Measurements from ENCODE around the gene ZMYND11. TPM values are rescaled to one million over a fixed set of nuclear protein-coding genes. Genes with fewer than 3 reads are reported as not detected.

The ZMYND11 gene
- total RNA-seq (2014; rRNA removed; shearing (Covaris generic)) = 71.5 and 88.5 TPM in 2 replicates

DNA sequence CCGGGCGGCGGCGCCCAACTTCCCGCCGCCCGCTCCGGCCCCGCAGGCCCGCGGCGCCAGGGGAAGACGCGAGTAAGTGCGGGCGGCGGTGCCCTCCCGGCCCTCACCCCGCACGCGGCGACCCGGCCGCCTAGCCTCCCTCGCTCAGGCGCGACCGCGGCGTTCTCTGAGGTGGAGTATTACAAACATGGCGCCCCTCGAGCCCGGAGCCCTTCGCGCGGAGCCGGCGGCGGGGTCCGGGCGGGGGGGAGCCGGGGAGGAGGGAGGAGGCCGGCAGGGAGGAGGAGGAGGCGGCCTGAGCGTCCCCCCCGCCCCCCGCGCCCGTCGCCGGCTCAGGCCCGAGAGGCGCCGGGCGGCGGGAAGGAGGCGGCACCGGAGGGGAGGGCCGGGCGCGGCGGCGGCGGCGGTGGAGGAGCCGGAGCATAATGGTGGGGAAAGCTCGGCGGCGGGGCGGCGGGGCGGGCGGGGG lies at the start of gene ZMYND11:
TSS of gene ZMYND11 (plus strand) at position 324 of the 469 bp plus-strand sequence. CDS start 44,558 bp downstream, outside the sequence.
- H3K36me3 ChIP-seq = peaks cover 9% of the 10 kb centered on the region
- peak; percentile 44 to 63 for DNase-seq (ENCODE audit: low read depth in 1 of 2, low spot score in 2 of 2)
- peak within 1 kb of the TSS; percentile 95 for H3K4me3 ChIP-seq
- H3K4me1 ChIP-seq (replicated peaks) = peaks cover 34% of the 10 kb centered on the region
- H3K27me3 ChIP-seq (replicated peaks) = no peaks in the 10 kb centered on the region
- H3K27ac ChIP-seq = peak within 1 kb of the TSS; percentile 95
- no peaks in the 10 kb centered on the region for H3K9me3 ChIP-seq (replicated peaks)

- no peaks in the 10 kb centered on the region for H3K36me3 ChIP-seq
Observed at GRCh38 chr10:86031-86430, 49.2 kb upstream of the ZMYND11 start.

DNA sequence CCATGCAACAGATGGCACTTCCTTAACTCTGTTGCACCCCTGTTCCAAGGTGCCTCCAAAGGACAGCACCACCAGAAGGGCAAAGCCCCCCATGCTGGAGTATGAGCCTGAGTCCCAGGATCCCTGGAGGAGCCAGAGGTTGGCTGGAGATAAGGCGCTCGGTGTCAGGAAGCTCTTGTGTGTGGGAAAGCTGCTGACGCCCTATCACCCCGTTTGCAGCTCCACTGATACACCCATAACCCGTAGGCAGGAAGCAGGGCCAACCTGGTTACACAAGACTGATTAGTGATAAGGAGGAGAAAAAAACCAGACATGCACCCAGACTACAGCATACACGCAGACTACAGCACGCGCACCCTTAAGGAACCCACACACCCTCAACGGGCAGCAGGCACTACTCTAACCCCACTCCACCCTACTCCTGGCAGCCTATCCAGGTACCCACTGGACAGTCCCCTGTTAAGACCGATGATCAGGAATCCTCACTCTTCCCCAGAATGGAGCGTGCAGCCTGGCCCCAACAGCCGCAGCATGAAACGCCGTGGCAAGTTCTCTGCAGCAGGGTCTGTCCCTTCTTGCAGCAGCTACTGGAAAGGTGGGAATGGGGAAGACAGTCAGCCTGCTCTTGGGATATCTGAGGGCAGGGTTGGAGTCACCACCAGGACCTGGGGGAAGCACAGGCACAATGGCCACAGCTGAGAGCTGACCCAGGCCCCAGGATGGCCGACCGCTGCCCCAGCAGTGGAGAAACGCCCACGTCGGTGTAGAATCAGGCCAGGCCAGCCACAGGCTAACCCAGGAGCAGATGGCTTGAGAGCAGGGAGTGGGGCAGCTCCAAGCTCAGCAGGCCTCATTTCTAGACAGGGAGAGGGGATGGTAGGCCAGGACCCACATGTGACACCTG lies 47.8 kb upstream of the ZMYND11 start:
- Histone ChIP-seq H3K4me3 (no peak overlapping the region), H3K4me1 (replicated peaks) (no peaks in the 10 kb centered on the region), H3K9me3 (replicated peaks) (no peaks in the 10 kb centered on the region), H3K27ac (no peak overlapping the region), H3K27me3 (replicated peaks) (peaks cover 9% of the 10 kb centered on the region), H3K36me3 (no peaks in the 10 kb centered on the region)
- DNase-seq (ENCODE audit: low read depth in 1 of 2, low spot score in 2 of 2) = no peak

More at GRCh38 chr10:86031-86430, 49.2 kb upstream of the ZMYND11 start:
- no peaks in the 10 kb centered on the region for H3K9me3 ChIP-seq (replicated peaks)
- H3K27me3 ChIP-seq (replicated peaks) = peaks cover 9% of the 10 kb centered on the region
- no peak overlapping the region for H3K4me3 ChIP-seq
- no peak overlapping the region for H3K27ac ChIP-seq
- DNase-seq (ENCODE audit: low read depth in 1 of 2, low spot score in 2 of 2) = no peak
- no peaks in the 10 kb centered on the region for H3K4me1 ChIP-seq (replicated peaks)

DNA sequence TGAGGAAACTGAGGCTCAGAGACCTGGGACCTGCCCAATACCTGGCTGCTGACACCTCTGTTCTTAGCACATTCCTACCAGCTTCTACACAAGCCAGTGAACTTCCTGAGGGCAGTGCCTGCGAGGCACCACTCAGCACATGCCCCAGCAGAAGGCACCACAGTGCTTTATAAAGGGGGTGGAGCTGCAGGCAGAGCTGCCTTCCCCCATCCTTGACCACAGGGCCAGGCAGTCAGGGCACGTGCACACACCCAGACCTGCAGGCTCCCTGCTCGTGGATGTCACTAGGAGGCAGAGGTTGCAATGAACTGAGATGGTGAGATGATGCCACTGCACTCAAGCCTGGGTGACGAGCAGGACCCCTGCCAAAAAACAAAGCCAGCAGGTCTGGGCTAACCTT lies 47.0 kb upstream of the ZMYND11 start:
- no peaks in the 10 kb centered on the region for H3K9me3 ChIP-seq (replicated peaks)
- H3K27ac ChIP-seq = no peak overlapping the region
- H3K4me3 ChIP-seq = no peak overlapping the region
- H3K27me3 ChIP-seq (replicated peaks) = peaks cover 9% of the 10 kb centered on the region
- no peaks in the 10 kb centered on the region for H3K36me3 ChIP-seq
- no peaks in the 10 kb centered on the region for H3K4me1 ChIP-seq (replicated peaks)
- DNase-seq (ENCODE audit: low read depth in 1 of 2, low spot score in 2 of 2) = no peak

DNA sequence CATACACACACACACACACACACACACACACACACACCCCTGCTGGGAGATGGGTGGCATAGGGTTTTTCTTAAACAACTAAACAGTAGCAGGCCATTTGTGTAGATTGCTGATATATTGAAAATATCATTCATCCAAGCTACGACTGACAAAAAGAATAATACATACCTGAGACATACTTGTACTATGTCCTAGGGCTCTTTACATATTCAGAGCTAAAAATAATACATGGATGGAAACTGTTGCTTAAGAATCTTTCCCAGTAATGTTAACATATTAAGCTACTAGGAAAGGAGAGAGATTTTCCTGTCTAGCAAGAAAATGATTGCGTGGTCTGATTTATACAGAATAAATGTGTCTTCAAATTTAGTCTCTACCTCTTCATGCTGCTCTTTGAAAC lies 46.0 kb upstream of the ZMYND11 start:
- Histone ChIP-seq H3K27me3 (replicated peaks) (peaks cover 12% of the 10 kb centered on the region), H3K4me1 (replicated peaks) (no peaks in the 10 kb centered on the region), H3K27ac (no peak overlapping the region), H3K36me3 (no peaks in the 10 kb centered on the region), H3K4me3 (no peak overlapping the region), H3K9me3 (replicated peaks) (no peaks in the 10 kb centered on the region)
- DNase-seq (ENCODE audit: low read depth in 1 of 2, low spot score in 2 of 2) = no peak

GRCh38 chr10:90161-90560 lies 45.1 kb upstream of the ZMYND11 start:
- H3K27ac ChIP-seq = no peak overlapping the region
- no peaks in the 10 kb centered on the region for H3K4me1 ChIP-seq (replicated peaks)
- H3K27me3 ChIP-seq (replicated peaks) = peaks cover 10% of the 10 kb centered on the region; the same call in 1 of the 2 replicates
- no peak for DNase-seq (ENCODE audit: low read depth in 1 of 2, low spot score in 2 of 2)
- peaks cover 6% of the 10 kb centered on the region for H3K9me3 ChIP-seq (replicated peaks)
- no peak overlapping the region for H3K4me3 ChIP-seq
- no peaks in the 10 kb centered on the region for H3K36me3 ChIP-seq

GRCh38 chr10:91313-91712 lies 43.9 kb upstream of the ZMYND11 start:
- Histone ChIP-seq H3K4me1 (replicated peaks) (no peaks in the 10 kb centered on the region), H3K9me3 (replicated peaks) (peaks cover 13% of the 10 kb centered on the region), H3K27ac (no peak overlapping the region), H3K36me3 (no peaks in the 10 kb centered on the region), H3K27me3 (replicated peaks) (peaks cover 10% of the 10 kb centered on the region; the same call in 1 of the 2 replicates), H3K4me3 (no peak overlapping the region)
- no peak for DNase-seq (ENCODE audit: low read depth in 1 of 2, low spot score in 2 of 2)

- DNase-seq (ENCODE audit: low read depth in 1 of 2, low spot score in 2 of 2) = no peak
- no peaks in the 10 kb centered on the region for H3K36me3 ChIP-seq
- peaks cover 10% of the 10 kb centered on the region; the same call in 1 of the 2 replicates for H3K27me3 ChIP-seq (replicated peaks)
Observed at GRCh38 chr10:92153-92552, 43.1 kb upstream of the ZMYND11 start.

GRCh38 chr10:92846-93245 lies 42.4 kb upstream of the ZMYND11 start:
- peaks cover 10% of the 10 kb centered on the region; the same call in 1 of the 2 replicates for H3K27me3 ChIP-seq (replicated peaks)
- H3K4me1 ChIP-seq (replicated peaks) = no peaks in the 10 kb centered on the region
- H3K27ac ChIP-seq = no peak overlapping the region
- peaks cover 13% of the 10 kb centered on the region for H3K9me3 ChIP-seq (replicated peaks)
- DNase-seq (ENCODE audit: low read depth in 1 of 2, low spot score in 2 of 2) = no peak
- H3K36me3 ChIP-seq = no peaks in the 10 kb centered on the region
- no peak overlapping the region for H3K4me3 ChIP-seq

More at GRCh38 chr10:92153-92552, 43.1 kb upstream of the ZMYND11 start:
- no peaks in the 10 kb centered on the region for H3K4me1 ChIP-seq (replicated peaks)
- peaks cover 13% of the 10 kb centered on the region for H3K9me3 ChIP-seq (replicated peaks)
- H3K4me3 ChIP-seq = no peak overlapping the region
- no peak overlapping the region for H3K27ac ChIP-seq

DNA sequence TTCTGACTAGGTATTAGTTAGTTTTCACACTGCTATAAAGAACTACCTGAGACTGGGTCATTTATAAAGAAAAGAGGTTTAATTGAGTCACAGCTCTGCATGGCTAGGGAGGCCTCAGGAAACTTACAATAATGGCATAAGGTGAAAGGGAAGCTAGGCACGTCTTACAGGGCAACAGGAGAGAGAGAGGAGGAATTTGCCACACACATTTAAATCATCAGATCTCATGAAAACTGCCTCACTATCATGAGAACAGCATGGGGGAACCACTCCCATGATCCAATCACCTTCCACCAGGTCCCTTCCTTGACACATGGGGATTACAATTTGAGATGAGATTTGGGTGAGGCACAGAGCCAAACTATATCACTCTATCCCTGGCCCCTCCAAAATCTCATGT lies 40.6 kb upstream of the ZMYND11 start:
- H3K27ac ChIP-seq = no peak overlapping the region
- H3K4me1 ChIP-seq (replicated peaks) = no peaks in the 10 kb centered on the region
- no peaks in the 10 kb centered on the region for H3K36me3 ChIP-seq
- DNase-seq (ENCODE audit: low read depth in 1 of 2, low spot score in 2 of 2) = no peak
- H3K4me3 ChIP-seq = no peak overlapping the region
- H3K27me3 ChIP-seq (replicated peaks) = peaks cover 7% of the 10 kb centered on the region; the same call in 1 of the 2 replicates
- peaks cover 14% of the 10 kb centered on the region for H3K9me3 ChIP-seq (replicated peaks)

DNA sequence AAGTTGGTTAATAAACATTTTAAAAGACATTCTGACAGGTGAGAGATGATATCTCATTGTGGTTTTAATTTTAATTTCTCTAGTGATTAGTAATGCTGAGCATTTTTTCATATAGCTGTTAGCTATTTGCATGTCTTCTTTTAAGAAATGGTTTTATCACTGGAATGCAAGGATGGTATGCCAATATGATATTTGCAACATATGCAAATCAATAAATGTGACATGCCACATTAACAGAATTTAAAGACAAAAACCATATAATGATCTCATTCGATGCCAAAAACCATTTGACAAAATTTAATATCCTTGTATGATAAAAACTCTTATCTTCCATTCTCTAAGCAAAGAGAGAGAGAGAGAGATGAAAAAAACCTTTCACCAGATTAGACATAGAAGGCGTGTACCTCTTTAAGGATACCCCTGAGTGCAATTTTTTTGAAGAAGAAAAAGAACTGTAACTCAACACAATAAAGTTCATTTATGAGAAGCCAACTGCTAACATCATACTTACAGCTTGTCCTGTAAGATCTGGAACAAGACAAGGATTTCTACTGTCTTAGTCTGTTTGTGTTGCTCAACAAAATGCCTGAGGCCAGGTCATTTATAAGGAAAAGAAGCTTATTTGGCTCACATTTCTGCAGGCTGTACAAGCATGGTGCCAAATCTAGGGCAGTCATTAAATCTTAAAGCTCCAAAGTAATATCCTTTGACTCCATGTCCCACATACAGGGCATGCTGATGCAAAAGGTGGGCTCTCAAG lies 39.7 kb upstream of the ZMYND11 start:
- Histone ChIP-seq H3K9me3 (replicated peaks) (peaks cover 17% of the 10 kb centered on the region), H3K27me3 (replicated peaks) (peaks cover 3% of the 10 kb centered on the region; the same call in 1 of the 2 replicates), H3K4me1 (replicated peaks) (no peaks in the 10 kb centered on the region), H3K4me3 (no peak overlapping the region), H3K27ac (no peak overlapping the region), H3K36me3 (no peaks in the 10 kb centered on the region)
- DNase-seq (ENCODE audit: low read depth in 1 of 2, low spot score in 2 of 2) = no peak

GRCh38 chr10:96466-96865 lies 38.8 kb upstream of the ZMYND11 start:
- Histone ChIP-seq H3K27me3 (replicated peaks) (peaks cover 7% of the 10 kb centered on the region; the same call in 1 of the 2 replicates), H3K27ac (no peak overlapping the region), H3K4me1 (replicated peaks) (no peaks in the 10 kb centered on the region), H3K4me3 (no peak overlapping the region), H3K36me3 (no peaks in the 10 kb centered on the region), H3K9me3 (replicated peaks) (peaks cover 17% of the 10 kb centered on the region)
- no peak for DNase-seq (ENCODE audit: low read depth in 1 of 2, low spot score in 2 of 2)

- no peak for DNase-seq (ENCODE audit: low read depth in 1 of 2, low spot score in 2 of 2)
- Histone ChIP-seq H3K27ac (no peak overlapping the region), H3K36me3 (no peaks in the 10 kb centered on the region), H3K4me1 (replicated peaks) (no peaks in the 10 kb centered on the region), H3K4me3 (no peak overlapping the region), H3K9me3 (replicated peaks) (peaks cover 4% of the 10 kb centered on the region; the same call in 1 of the 2 replicates), H3K27me3 (replicated peaks) (peaks cover 21% of the 10 kb centered on the region)
Observed at GRCh38 chr10:104416-104815, 30.8 kb upstream of the ZMYND11 start.

All from SJSA1 (cell line).